Measurements from ENCODE around the gene PRKCD.

- TF ChIP-seq CTCF (IDR thresholded peaks at IDR 0.05; ENCODE audit: low read depth, low read length): no peak
- no peak for TF ChIP-seq POLR2A (IDR thresholded peaks at IDR 0.05; ENCODE audit: extremely low read depth, insufficient read length)
- TF ChIP-seq MAX (IDR thresholded peaks at IDR 0.05; ENCODE audit: low read depth, low read length): no peak
- TF ChIP-seq MYC (IDR thresholded peaks at IDR 0.05; ENCODE audit: low read depth, low read length): no peak
Measured at GRCh38 chr3:53153980-53154379, 7.0 kb upstream of the PRKCD start.

All from NB4 (cell line).